ENCODE measurements around the gene MAGEA10. TPM values are rescaled to one million over a fixed set of nuclear protein-coding genes. Genes with fewer than 3 reads are reported as not detected.
"Not testable (repeated sequence)": the region's sequence is repeated elsewhere in the genome, so short reads cannot be mapped to it uniquely, and the experiment has no call there.

Gene MAGEA10
- total and polyA plus RNA-seq, 3 experiments from 2014 or later: not detected

GRCh38 chrX:152129069-152129844 lies 9.1 kb downstream of the MAGEA10 start:
- CTCF ChIA-PET; H3K4me1 ChIP-seq (ENCODE audit: insufficient read depth, low read length); H3K9me3 Mint-ChIP-seq; H3K27ac ChIP-seq (ENCODE audit: low read depth, low read length); H3K9me3 ChIP-seq (ENCODE audit: low read length); H3K27ac Mint-ChIP-seq; H3K27me3 Mint-ChIP-seq; POLR2A ChIA-PET; H3K4me3 ChIP-seq (ENCODE audit: low read length); DNase-seq; H3K27me3 ChIP-seq (ENCODE audit: insufficient read depth, low read length, poor library complexity, severe bottlenecking); H3K4me3 Mint-ChIP-seq; H3K4me1 Mint-ChIP-seq; H3K36me3 ChIP-seq (ENCODE audit: insufficient read depth, low read length); H3K36me3 Mint-ChIP-seq: not testable (repeated sequence)

GRCh38 chrX:152117305-152117704 lies 21.1 kb downstream of the MAGEA10 start:
- ChIA-PET CTCF (no interaction called here), POLR2A (no interaction called here)
- Histone ChIP-seq H3K4me3 (ENCODE audit: low read length) (no peak overlapping the region), H3K4me1 (ENCODE audit: insufficient read depth, low read length) (no peaks in the 10 kb centered on the region), H3K9me3 (ENCODE audit: low read length) (no peaks in the 10 kb centered on the region), H3K27me3 (ENCODE audit: insufficient read depth, low read length, poor library complexity, severe bottlenecking) (no peaks in the 10 kb centered on the region), H3K27ac (ENCODE audit: low read depth, low read length) (no peak overlapping the region), H3K36me3 (ENCODE audit: insufficient read depth, low read length) (no peaks in the 10 kb centered on the region)
- peaks cover 0 to 2% (median 0%) of the 10 kb centered on the region in 5 donors for H3K9me3 Mint-ChIP-seq
- H3K27ac Mint-ChIP-seq: no peak overlapping the region
- no peak for DNase-seq
- no peaks in the 10 kb centered on the region for H3K4me1 Mint-ChIP-seq
- no peaks in the 10 kb centered on the region for H3K27me3 Mint-ChIP-seq
- H3K4me3 Mint-ChIP-seq: no peak overlapping the region
- H3K36me3 Mint-ChIP-seq: no peaks in the 10 kb centered on the region

- POLR2A ChIA-PET: no interaction called here
- CTCF ChIA-PET: no interaction called here
Observed at GRCh38 chrX:152108527-152108926, 29.9 kb downstream of the MAGEA10 start.

GRCh38 chrX:152103866-152104265 lies 34.5 kb downstream of the MAGEA10 start:
- Mint-ChIP-seq H3K4me1 (no peaks in the 10 kb centered on the region), H3K36me3 (no peaks in the 10 kb centered on the region), H3K9me3 (peaks cover 0 to 2% (median 0%) of the 10 kb centered on the region in 5 donors), H3K4me3 (no peak overlapping the region), H3K27me3 (peaks cover 0 to 4% of the 10 kb centered on the region in 2 donors), H3K27ac (no peak overlapping the region)
- ChIA-PET POLR2A (no interaction called here), CTCF (no interaction called here)
- DNase-seq: no peak
- Histone ChIP-seq H3K27me3 (ENCODE audit: insufficient read depth, low read length, poor library complexity, severe bottlenecking) (no peaks in the 10 kb centered on the region), H3K4me1 (ENCODE audit: insufficient read depth, low read length) (no peaks in the 10 kb centered on the region), H3K4me3 (ENCODE audit: low read length) (no peak overlapping the region), H3K27ac (ENCODE audit: low read depth, low read length) (no peak overlapping the region), H3K36me3 (ENCODE audit: insufficient read depth, low read length) (no peaks in the 10 kb centered on the region), H3K9me3 (ENCODE audit: low read length) (no peaks in the 10 kb centered on the region)

More at GRCh38 chrX:152108527-152108926, 29.9 kb downstream of the MAGEA10 start:
- H3K36me3 Mint-ChIP-seq: no peaks in the 10 kb centered on the region
- H3K27ac ChIP-seq (ENCODE audit: low read depth, low read length): no peak overlapping the region
- no peaks in the 10 kb centered on the region for H3K36me3 ChIP-seq (ENCODE audit: insufficient read depth, low read length)
- H3K4me1 Mint-ChIP-seq: no peaks in the 10 kb centered on the region
- no peaks in the 10 kb centered on the region for H3K9me3 ChIP-seq (ENCODE audit: low read length)
- H3K27me3 Mint-ChIP-seq: peaks cover 0 to 4% of the 10 kb centered on the region in 2 donors
- H3K9me3 Mint-ChIP-seq: no peaks in the 10 kb centered on the region
- H3K4me1 ChIP-seq (ENCODE audit: insufficient read depth, low read length): no peaks in the 10 kb centered on the region
- DNase-seq: no peak
- H3K27ac Mint-ChIP-seq: no peak overlapping the region
- H3K27me3 ChIP-seq (ENCODE audit: insufficient read depth, low read length, poor library complexity, severe bottlenecking): no peaks in the 10 kb centered on the region
- no peak overlapping the region for H3K4me3 ChIP-seq (ENCODE audit: low read length)
- no peak overlapping the region for H3K4me3 Mint-ChIP-seq

GRCh38 chrX:152086141-152086540 lies 52.2 kb downstream of the MAGEA10 start:
- CTCF ChIA-PET: no interaction called here
- H3K36me3 ChIP-seq (ENCODE audit: insufficient read depth, low read length): no peaks in the 10 kb centered on the region
- peaks cover 0 to 6% (median 0%) of the 10 kb centered on the region in 5 donors for H3K9me3 Mint-ChIP-seq

More at GRCh38 chrX:152086141-152086540, 52.2 kb downstream of the MAGEA10 start:
- H3K27ac Mint-ChIP-seq: no peak overlapping the region
- peaks cover 0 to 3% of the 10 kb centered on the region in 2 donors for H3K27me3 Mint-ChIP-seq
- H3K27me3 ChIP-seq (ENCODE audit: insufficient read depth, low read length, poor library complexity, severe bottlenecking): no peaks in the 10 kb centered on the region
- POLR2A ChIA-PET: no interaction called here
- H3K4me3 Mint-ChIP-seq: no peak overlapping the region
- no peaks in the 10 kb centered on the region for H3K9me3 ChIP-seq (ENCODE audit: low read length)
- H3K4me1 ChIP-seq (ENCODE audit: insufficient read depth, low read length): no peaks in the 10 kb centered on the region
- DNase-seq: no peak
- H3K27ac ChIP-seq (ENCODE audit: low read depth, low read length): no peak overlapping the region
- H3K4me1 Mint-ChIP-seq: no peaks in the 10 kb centered on the region
- no peak overlapping the region for H3K4me3 ChIP-seq (ENCODE audit: low read length)
- no peaks in the 10 kb centered on the region for H3K36me3 Mint-ChIP-seq

Other genes with a start within 250 kb of the MAGEA10 start
- gene MAGEA4, start 225.7 kb downstream of the MAGEA10 start, total RNA-seq: not detected
- not detected for gene MAGEA4, start 225.7 kb downstream of the MAGEA10 start, polyA plus RNA-seq
- not detected for gene GABRE, start 163.9 kb downstream of the MAGEA10 start, total RNA-seq
- gene GABRE, start 163.9 kb downstream of the MAGEA10 start, polyA plus RNA-seq: not detected

All from CD8-positive, alpha-beta memory T cell (primary cell).